ENCODE results near the gene EHD1.
A peak's percentile ranks its signal among the peaks of the same experiment; 100 is the strongest.

Gene EHD1

GRCh38 chr11:64802370-64803157 lies 75.9 kb downstream of the EHD1 start:
- DNase-seq = peak in 4 of 58 donors; percentile 49 to 61 (median 51)

All from anterior cingulate cortex (tissue), 58 donors.